Measurements from ENCODE around the gene SETDB2. TPM values are rescaled to one million over a fixed set of nuclear protein-coding genes. Genes with fewer than 3 reads are reported as not detected.

SETDB2 gene
- total RNA-seq, result 5.4 and 5.6 TPM in 2 replicates
- 0.86 and 1.5 TPM in 2 replicates for polyA plus RNA-seq
- polyA plus RNA-seq (2011; cell fraction: cytosol; rRNA removed), result 2.0 TPM in 2 replicates
- polyA plus RNA-seq (2011; cell fraction: nucleus; rRNA removed), result 5.1 and 6.1 TPM in 2 replicates
- polyA plus RNA-seq (2012), result 4.0 and 4.3 TPM in 2 replicates
- polyA minus RNA-seq, result 1.8 and 2.0 TPM in 2 replicates
- 2.3 TPM for polyA minus RNA-seq (2011; cell fraction: cytosol; rRNA and poly(A)+ RNA removed)
- polyA minus RNA-seq (2011; cell fraction: nucleus; rRNA and poly(A)+ RNA removed), result 5.0 and 5.8 TPM in 2 replicates
- percentile 58 among the genes with signal in this experiment for Bru-seq, nascent RNA
- BruChase-seq, experiment 1, labeled RNA remaining after a 6-hour chase, result percentile 53 among the genes with signal in this experiment
- percentile 63 among the genes with signal in this experiment for BruChase-seq, experiment 2, labeled RNA remaining after a 2-hour chase
- long read RNA-seq, partial matches to known transcripts, result 5 of 18 reads
- long read RNA-seq, other reads (novel, unspliced or antisense), result 13 of 18 reads

- POLR2A ChIA-PET, result no interaction called here
- Histone ChIP-seq H3K79me2 (ENCODE audit: control insufficient read depth, insufficient read depth, low read length) (no peaks in the 10 kb centered on the region), H3K27ac (ENCODE audit: insufficient read depth, low read depth, low read length) (peak within 1 kb of the TSS; percentile 73), H3K9me3 (replicated peaks; ENCODE audit: control insufficient read depth, insufficient read depth, low read length) (no peaks in the 10 kb centered on the region), H3K4me2 (ENCODE audit: insufficient read depth, low read length) (peak within 1 kb of the TSS; percentile 81), H3K4me1 (ENCODE audit: control insufficient read depth, extremely low read depth, insufficient read depth, low read length) (peaks cover 20% of the 10 kb centered on the region), H3K9me1 (replicated peaks; ENCODE audit: control insufficient read depth, extremely low read depth, insufficient read depth, low read length) (no peaks in the 10 kb centered on the region), H3K9ac (replicated peaks; ENCODE audit: extremely low read depth, insufficient read depth, low read length) (peak within 1 kb of the TSS; percentile 73), H3K4me3 (replicated peaks in 1 of 3; ENCODE audit: insufficient read depth in 1 of 3, low read depth in 1 of 3, low read length in 3 of 3) (peak within 1 kb of the TSS; percentile 43 to 73 (median 66)), H3K27me3 (ENCODE audit: control insufficient read depth in 2 of 2, insufficient read depth in 2 of 2, low read length in 2 of 2) (no peaks in the 10 kb centered on the region), H2AFZ (ENCODE audit: low read depth, low read length) (peak within 1 kb of the TSS; percentile 93), H3K36me3 (ENCODE audit: control insufficient read depth in 2 of 2, extremely low read depth in 1 of 2, insufficient read depth in 2 of 2, low read length in 2 of 2) (no peaks in the 10 kb centered on the region), H4K20me1 (replicated peaks; ENCODE audit: control insufficient read depth, extremely low read depth, insufficient read depth, low read length) (no peaks in the 10 kb centered on the region)
- DNase-seq (ENCODE audit: low read depth, low spot score), result peak; percentile 99
- TF ChIP-seq JUN (IDR thresholded peaks at IDR 0.05; ENCODE audit: borderline replicate concordance, insufficient read depth, insufficient read length, low read depth), result no peak
- TF ChIP-seq MAX (IDR thresholded peaks at IDR 0.05; ENCODE audit: insufficient read depth, insufficient read length), result peak; percentile 49
- no peak for TF ChIP-seq MYC (IDR thresholded peaks at IDR 0.05; ENCODE audit: low read depth, low read length)
- peak; percentile 88 for TF ChIP-seq POLR2AphosphoS5 (IDR thresholded peaks at IDR 0.05; ENCODE audit: insufficient read depth, low read depth, low read length)
- TF ChIP-seq FOS (IDR thresholded peaks at IDR 0.05; ENCODE audit: borderline replicate concordance, insufficient read depth, low read length), result no peak
- TF ChIP-seq CTCF (IDR thresholded peaks at IDR 0.05; ENCODE audit: extremely low read depth in 1 of 2, insufficient read depth in 1 of 2, low read depth in 1 of 2, low read length in 2 of 2), result peak; percentile 28 to 52
- peak; percentile 56 for TF ChIP-seq POLR2A (IDR thresholded peaks at IDR 0.05; ENCODE audit: low read depth, low read length)
- no peak for TF ChIP-seq EZH2 (IDR thresholded peaks at IDR 0.05; ENCODE audit: borderline replicate concordance, low read depth, low read length, severe bottlenecking)
- BruUV-seq (replicated peaks), result TSS peak; percentile 51
- FAIRE-seq, result peak; percentile 96
- CTCF ChIA-PET, result interaction anchor here (0.8 to 1.8 kb wide), 14 partner anchors 11 to 349 kb away, joined by 3 to 9 read pairs (median 3); partner anchors contain the start of gene PHF11
- intact Hi-C loops (cut with micrococcal nuclease) (loop anchor here (1.0 to 5.0 kb wide), 5 partner anchors 51 to 348 kb away; partner anchors contain the start of genes KPNA3 and PHF11), dilution Hi-C loops (cut with MboI; ENCODE audit: extremely low pct_ligation_motif_present, low sequenced_read_pairs) (no loop called here)
Observed at GRCh38 chr13:49443704-49444523, at the start of gene SETDB2, which contains the start of gene CAB39L. SETDB2 (plus strand) TSS chr13:49444274; CDS start chr13:49451894, 7,620 bp downstream. CAB39L (minus strand) TSS chr13:49444064; CDS start chr13:49382910, 61,154 bp downstream.
